Measurements from ENCODE around the gene ISL2. TPM values are rescaled to one million over a fixed set of nuclear protein-coding genes. Genes with fewer than 3 reads are reported as not detected.

The ISL2 gene
- total and polyA plus RNA-seq, 4 donors: 0.22 to 0.86 (median 0.38) TPM; not detected in 1

DNA sequence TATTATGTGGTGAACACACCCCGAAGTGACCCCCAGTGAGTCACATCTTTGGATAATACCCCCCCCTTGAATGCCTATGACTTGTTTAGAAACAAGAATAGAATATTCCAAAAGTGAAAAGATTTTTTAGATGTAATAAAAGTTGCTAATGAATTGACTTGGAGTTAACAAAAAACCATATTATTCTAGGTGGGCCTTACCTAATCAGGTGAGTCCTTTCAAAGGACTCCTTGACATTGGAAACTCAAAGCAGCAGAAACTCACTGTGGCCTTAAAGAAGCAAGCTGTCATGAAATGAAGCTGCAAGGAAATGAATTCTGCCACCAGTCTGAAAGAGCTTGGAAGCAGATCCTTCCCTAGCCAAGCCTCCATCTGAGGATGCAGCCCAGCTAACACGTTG, 10.9 kb upstream of the ISL2 start:
- no peak for DNase-seq
- TF ChIP-seq, protein P1, sequence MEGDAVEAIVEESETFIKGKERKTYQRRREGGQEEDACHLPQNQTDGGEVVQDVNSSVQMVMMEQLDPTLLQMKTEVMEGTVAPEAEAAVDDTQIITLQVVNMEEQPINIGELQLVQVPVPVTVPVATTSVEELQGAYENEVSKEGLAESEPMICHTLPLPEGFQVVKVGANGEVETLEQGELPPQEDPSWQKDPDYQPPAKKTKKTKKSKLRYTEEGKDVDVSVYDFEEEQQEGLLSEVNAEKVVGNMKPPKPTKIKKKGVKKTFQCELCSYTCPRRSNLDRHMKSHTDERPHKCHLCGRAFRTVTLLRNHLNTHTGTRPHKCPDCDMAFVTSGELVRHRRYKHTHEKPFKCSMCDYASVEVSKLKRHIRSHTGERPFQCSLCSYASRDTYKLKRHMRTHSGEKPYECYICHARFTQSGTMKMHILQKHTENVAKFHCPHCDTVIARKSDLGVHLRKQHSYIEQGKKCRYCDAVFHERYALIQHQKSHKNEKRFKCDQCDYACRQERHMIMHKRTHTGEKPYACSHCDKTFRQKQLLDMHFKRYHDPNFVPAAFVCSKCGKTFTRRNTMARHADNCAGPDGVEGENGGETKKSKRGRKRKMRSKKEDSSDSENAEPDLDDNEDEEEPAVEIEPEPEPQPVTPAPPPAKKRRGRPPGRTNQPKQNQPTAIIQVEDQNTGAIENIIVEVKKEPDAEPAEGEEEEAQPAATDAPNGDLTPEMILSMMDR (IDR thresholded peaks at IDR 0.05; ENCODE audit: control extremely low read depth, extremely low read depth): no peak
- Histone ChIP-seq H3K36me3 (ENCODE audit: control insufficient read depth in 4 of 4, insufficient read depth in 4 of 4, low read length in 4 of 4) (no peaks in the 10 kb centered on the region), H3K9ac (ENCODE audit: insufficient read depth in 1 of 2, low read length in 2 of 2) (no peak overlapping the region), H3K9me3 (ENCODE audit: control insufficient read depth in 4 of 4, insufficient read depth in 3 of 4, low read length in 3 of 4) (peaks cover 0 to 2% (median 0%) of the 10 kb centered on the region in 4 donors), H3K4me1 (ENCODE audit: control insufficient read depth in 5 of 5, insufficient read depth in 5 of 5, low read length in 5 of 5) (no peaks in the 10 kb centered on the region), H3K27me3 (ENCODE audit: control insufficient read depth in 3 of 3, insufficient read depth in 3 of 3, low read length in 2 of 3) (peaks cover 0 to 49% (median 25%) of the 10 kb centered on the region in 3 donors), H3K4me3 (no peak overlapping the region), H3K27ac (ENCODE audit: low read depth in 1 of 2, low read length in 1 of 2) (no peak overlapping the region)
- WGBS, 2 donors: 79% methylated on average over 2 of the region's 2 CpGs
- no peak for ATAC-seq (ENCODE audit: insufficient read depth, low FRiP score)

DNA sequence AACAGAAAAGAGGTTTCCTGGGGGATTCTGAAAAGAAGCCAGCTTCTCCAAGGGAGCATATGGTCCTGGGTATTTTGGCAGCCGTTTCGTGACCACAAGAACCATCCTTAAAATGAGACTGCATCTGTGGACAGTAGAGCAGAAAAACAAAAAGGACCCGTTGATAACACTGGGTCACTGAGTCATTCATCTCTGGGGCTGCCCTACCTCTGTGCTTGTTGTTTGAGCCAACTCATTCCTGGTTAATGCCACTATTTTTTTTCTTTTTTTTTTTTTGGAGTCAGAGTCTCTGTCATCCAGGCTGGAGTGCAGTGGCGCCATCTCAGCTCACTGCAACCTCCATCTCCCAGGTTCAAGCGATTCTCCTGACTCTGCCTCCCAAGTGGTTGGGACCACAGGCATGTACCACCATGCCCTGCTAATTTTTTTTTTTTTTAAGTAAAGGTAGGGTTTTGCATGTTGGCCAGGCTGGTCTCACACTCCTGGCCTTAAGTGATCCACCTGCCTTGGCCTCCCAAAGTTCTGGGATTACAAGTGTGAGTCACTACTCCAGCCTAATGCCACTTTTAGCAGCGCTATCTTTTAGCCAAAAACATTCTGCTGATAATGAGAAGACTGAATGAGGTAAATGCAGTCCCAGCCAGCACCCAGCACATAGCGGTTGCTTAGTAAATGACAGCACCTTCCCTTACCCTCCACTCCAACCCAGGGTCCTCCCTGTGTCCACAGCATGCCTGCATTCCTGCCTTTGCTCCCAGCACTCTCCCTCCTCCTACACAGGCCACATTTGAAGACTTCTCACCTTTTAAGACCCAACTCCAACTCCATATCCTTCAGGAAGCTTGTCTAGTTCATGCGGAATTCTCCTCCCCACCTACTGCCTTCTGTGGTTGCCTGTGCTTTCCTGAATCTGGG, 9.1 kb upstream of the ISL2 start:
- Histone ChIP-seq H3K4me3 (no peak overlapping the region), H3K9ac (ENCODE audit: insufficient read depth in 1 of 2, low read length in 2 of 2) (no peak overlapping the region), H3K36me3 (ENCODE audit: control insufficient read depth in 4 of 4, insufficient read depth in 4 of 4, low read length in 4 of 4) (no peaks in the 10 kb centered on the region), H3K4me1 (ENCODE audit: control insufficient read depth in 5 of 5, insufficient read depth in 5 of 5, low read length in 5 of 5) (no peaks in the 10 kb centered on the region), H3K27me3 (ENCODE audit: control insufficient read depth in 3 of 3, insufficient read depth in 3 of 3, low read length in 2 of 3) (peaks cover 0 to 43% (median 15%) of the 10 kb centered on the region in 3 donors), H3K27ac (ENCODE audit: low read depth in 1 of 2, low read length in 1 of 2) (no peak overlapping the region), H3K9me3 (ENCODE audit: control insufficient read depth in 4 of 4, insufficient read depth in 3 of 4, low read length in 3 of 4) (peaks cover 0 to 2% (median 0%) of the 10 kb centered on the region in 4 donors)
- WGBS, 2 donors: 78 to 85% methylated on average over 8 of the region's 8 CpGs
- no peak for DNase-seq
- TF ChIP-seq, protein P1 (IDR thresholded peaks at IDR 0.05; ENCODE audit: control extremely low read depth, extremely low read depth): no peak
- ATAC-seq (ENCODE audit: insufficient read depth, low FRiP score): no peak

DNA sequence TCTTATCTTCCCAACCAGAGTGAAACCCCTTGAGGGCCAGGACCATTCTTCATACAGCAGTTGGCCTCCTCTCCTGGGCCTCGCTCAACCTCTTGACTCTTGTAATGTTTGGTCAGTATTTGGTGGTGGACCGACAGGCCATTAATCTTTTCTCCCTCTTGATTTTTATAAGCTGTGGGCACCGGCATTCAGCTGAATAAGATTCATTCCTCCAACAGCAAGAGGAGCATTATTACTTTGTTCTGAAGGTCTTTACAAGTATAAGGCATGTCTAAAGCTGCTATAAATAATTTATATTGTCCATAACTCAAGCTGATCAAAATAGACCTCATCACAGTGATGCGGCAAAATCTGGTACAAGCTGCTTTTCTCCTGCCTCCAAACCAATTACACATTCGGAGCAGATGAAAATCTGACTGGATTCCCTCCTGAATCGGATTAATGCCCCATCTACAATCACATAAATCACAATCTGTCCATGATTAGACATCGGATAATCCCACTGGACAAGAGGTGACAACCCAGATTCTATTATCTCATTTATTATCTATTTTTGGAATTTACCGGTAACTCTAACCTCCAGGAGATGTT, 8.4 kb upstream of the ISL2 start:
- ATAC-seq (ENCODE audit: insufficient read depth, low FRiP score) (no peak), DNase-seq (no peak)
- Histone ChIP-seq H3K27me3 (ENCODE audit: control insufficient read depth in 3 of 3, insufficient read depth in 3 of 3, low read length in 2 of 3) (peaks cover 0 to 43% (median 16%) of the 10 kb centered on the region in 3 donors), H3K4me3 (no peak overlapping the region), H3K4me1 (ENCODE audit: control insufficient read depth in 5 of 5, insufficient read depth in 5 of 5, low read length in 5 of 5) (no peaks in the 10 kb centered on the region), H3K9ac (ENCODE audit: insufficient read depth in 1 of 2, low read length in 2 of 2) (no peak overlapping the region), H3K27ac (ENCODE audit: low read depth in 1 of 2, low read length in 1 of 2) (no peak overlapping the region), H3K9me3 (ENCODE audit: control insufficient read depth in 4 of 4, insufficient read depth in 3 of 4, low read length in 3 of 4) (peaks cover 0 to 5% (median 0%) of the 10 kb centered on the region in 4 donors), H3K36me3 (ENCODE audit: control insufficient read depth in 4 of 4, insufficient read depth in 4 of 4, low read length in 4 of 4) (no peaks in the 10 kb centered on the region)
- TF ChIP-seq, protein P1 (IDR thresholded peaks at IDR 0.05; ENCODE audit: control extremely low read depth, extremely low read depth): no peak
- 90 to 93% methylated on average over 8 of the region's 8 CpGs for WGBS, 2 donors

Data from lung (tissue), 12 donors.